Chondrocyte (in vitro differentiated cells): ENCODE measurements around the gene CDC14B. TPM values are rescaled to one million over a fixed set of nuclear protein-coding genes. Genes with fewer than 3 reads are reported as not detected.
"Not testable (repeated sequence)": the region's sequence is repeated elsewhere in the genome, so short reads cannot be mapped to it uniquely, and the experiment has no call there.

Experiments used
- DNase-seq: peaks from one replicate; pipeline ENCODE4 v3.0.0; 2021; ENCODE audit warnings: mixed read lengths, low spot score
- H3K27ac Mint-ChIP-seq: one replicate; pipeline ENCODE4 v1.8.0; 2021; ENCODE audit warnings: mild to moderate bottlenecking, moderate library complexity, mixed read lengths; ENCODE audit not compliant: unreplicated experiment
- H3K27me3 Mint-ChIP-seq: 2 replicates; pipeline ENCODE4 v1.8.0; 2021; ENCODE audit warnings: low read depth, mixed read lengths
- H3K36me3 Mint-ChIP-seq: 2 replicates; pipeline ENCODE4 v1.8.0; 2021; ENCODE audit warnings: low read depth, mixed read lengths
- H3K4me1 Mint-ChIP-seq: 2 replicates; pipeline ENCODE4 v1.8.0; 2021; ENCODE audit warnings: low read depth, mild to moderate bottlenecking, mixed read lengths
- H3K4me3 Mint-ChIP-seq: one replicate; pipeline ENCODE4 v1.8.0; 2021; ENCODE audit warnings: mild to moderate bottlenecking, moderate library complexity, mixed read lengths; ENCODE audit not compliant: unreplicated experiment
- H3K9me3 Mint-ChIP-seq: 2 replicates; pipeline ENCODE4 v1.8.0; 2021; ENCODE audit warnings: low read depth, mixed read lengths
- CTCF ChIP-seq: fragments of 200-600 bp; sonication (generic); IDR thresholded peaks from 2 replicates; pipeline ENCODE4 v1.5.0; 2021; ENCODE audit warnings: antibody characterized with exemption, mild to moderate bottlenecking, moderate library complexity
- total RNA-seq: library from RNA; stranded (reverse); gene quantifications from 3 replicates; pipeline ENCODE4 v1.2.1, GENCODE V29; 2021

The CDC14B gene
- total RNA-seq, 1 donor from 2014 or later: 15.5 TPM

- no peaks in the 10 kb centered on the region for H3K27me3 Mint-ChIP-seq
- H3K4me1 Mint-ChIP-seq: peaks cover 14% of the 10 kb centered on the region
- H3K36me3 Mint-ChIP-seq: peaks cover 20% of the 10 kb centered on the region
- no peak overlapping the region for H3K27ac Mint-ChIP-seq
- no peaks in the 10 kb centered on the region for H3K9me3 Mint-ChIP-seq
- TF ChIP-seq CTCF: no peak
- H3K4me3 Mint-ChIP-seq: no peak overlapping the region
- no peak for DNase-seq
These were observed 114.2 kb downstream of the CDC14B start for GRCh38 chr9:96505316-96505991.

GRCh38 chr9:96503918-96504317 lies 115.7 kb downstream of the CDC14B start:
- H3K9me3 Mint-ChIP-seq: no peaks in the 10 kb centered on the region
- peaks cover 16% of the 10 kb centered on the region for H3K36me3 Mint-ChIP-seq
- no peak for DNase-seq
- no peak for TF ChIP-seq CTCF
- no peak overlapping the region for H3K27ac Mint-ChIP-seq
- H3K4me1 Mint-ChIP-seq: peaks cover 12% of the 10 kb centered on the region
- no peak overlapping the region for H3K4me3 Mint-ChIP-seq
- no peaks in the 10 kb centered on the region for H3K27me3 Mint-ChIP-seq

GRCh38 chr9:96503374-96503748 lies 116.3 kb downstream of the CDC14B start:
- not testable (repeated sequence) for H3K27me3 Mint-ChIP-seq, DNase-seq, H3K27ac Mint-ChIP-seq, H3K9me3 Mint-ChIP-seq, H3K4me3 Mint-ChIP-seq
- Mint-ChIP-seq H3K4me1 (peaks cover 12% of the 10 kb centered on the region), H3K36me3 (peaks cover 12% of the 10 kb centered on the region)

GRCh38 chr9:96502539-96503373 lies 116.9 kb downstream of the CDC14B start:
- Mint-ChIP-seq H3K4me1 (peaks cover 12% of the 10 kb centered on the region), H3K4me3 (no peak overlapping the region), H3K27me3 (no peaks in the 10 kb centered on the region), H3K27ac (no peak overlapping the region), H3K9me3 (no peaks in the 10 kb centered on the region), H3K36me3 (peaks cover 11% of the 10 kb centered on the region)
- TF ChIP-seq CTCF: no peak
- no peak for DNase-seq

- Mint-ChIP-seq H3K36me3 (peaks cover 11% of the 10 kb centered on the region), H3K9me3 (no peaks in the 10 kb centered on the region), H3K4me1 (peaks cover 12% of the 10 kb centered on the region), H3K27me3 (no peaks in the 10 kb centered on the region), H3K27ac (peak overlapping the region; percentile 13), H3K4me3 (no peak overlapping the region)
- no peak for DNase-seq
- no peak for TF ChIP-seq CTCF
These were observed 117.8 kb downstream of the CDC14B start for GRCh38 chr9:96501633-96502538.
